ENCODE data around the gene OSBPL10. TPM values are rescaled to one million over a fixed set of nuclear protein-coding genes. Genes with fewer than 3 reads are reported as not detected.

OSBPL10 gene
- total and polyA plus RNA-seq, 2 of the 8 experiments (the other 6 are each of a cell fraction or from before 2014, with no cell fraction given): 26.2 to 86.7 TPM

DNA sequence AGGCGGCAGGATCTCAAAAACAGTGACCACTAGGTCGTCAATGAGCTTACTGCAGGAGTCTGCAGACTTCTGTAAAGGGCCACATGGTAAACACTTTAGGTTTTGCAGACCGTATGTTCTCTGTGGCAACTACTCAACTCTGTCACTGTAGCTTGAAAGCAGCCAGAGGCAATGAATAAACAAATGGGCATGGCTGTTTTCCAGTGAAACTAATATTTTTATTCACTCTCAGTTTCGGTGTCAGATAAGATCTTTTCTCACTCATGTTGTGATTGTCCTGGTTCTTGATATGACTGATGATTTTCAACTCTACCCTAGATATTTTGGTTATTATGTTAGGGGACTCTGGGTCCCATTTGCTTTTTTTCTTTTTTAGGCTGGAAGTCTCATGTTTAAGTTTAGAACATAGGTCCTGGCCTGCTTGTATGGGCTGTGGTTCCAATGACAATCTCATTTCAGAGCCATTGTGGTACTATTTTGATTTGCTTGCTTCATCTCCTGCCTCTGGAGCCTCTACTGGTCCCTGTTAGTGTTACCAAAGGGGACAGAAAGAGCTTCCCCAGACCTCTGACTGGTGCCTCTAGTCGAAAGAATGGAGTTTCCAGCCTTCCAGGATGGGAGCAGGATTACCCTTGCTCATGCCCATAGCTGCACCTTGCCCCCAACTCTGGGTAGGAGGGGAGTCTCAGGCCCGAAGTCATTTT, 226.3 kb downstream of the OSBPL10 start:
- Histone ChIP-seq H3K9me3 (ENCODE audit: insufficient read depth in 2 of 2, low read depth in 1 of 2, low read length in 1 of 2) (no peaks in the 10 kb centered on the region; a peak in 1 of 4 replicates), H3K79me2 (ENCODE audit: control insufficient read depth in 1 of 2, insufficient read depth in 2 of 2, low read length in 2 of 2) (peaks cover 0 to 14% of the 10 kb centered on the region in 2 experiments; a peak in 1 of 4 replicates), H2BK20ac (ENCODE audit: low read length) (no peak overlapping the region), H3K27me3 (replicated peaks in 1 of 4; ENCODE audit: control insufficient read depth in 3 of 4, extremely low read depth in 1 of 4, insufficient read depth in 3 of 4, low read length in 3 of 4) (no peaks in the 10 kb centered on the region), H2AFZ (ENCODE audit: low read length) (no peak overlapping the region), H2BK12ac (ENCODE audit: low read depth, low read length) (no peak overlapping the region), H4K5ac (ENCODE audit: insufficient read length, low read depth, low read length) (no peak overlapping the region), H3K79me1 (ENCODE audit: low read depth, low read length) (no peaks in the 10 kb centered on the region), H3K4ac (replicated peaks; ENCODE audit: insufficient read length, low read depth, low read length) (no peak overlapping the region), H3K18ac (ENCODE audit: extremely low read depth, low read length) (no peak overlapping the region), H3K56ac (replicated peaks; ENCODE audit: insufficient read length, low read depth, low read length) (no peak overlapping the region), H3K9ac (replicated peaks in 1 of 4; ENCODE audit: extremely low read depth in 1 of 4, low read depth in 3 of 4, low read length in 3 of 4) (no peak overlapping the region), H3K36me3 (ENCODE audit: control insufficient read depth in 2 of 4, insufficient read depth in 4 of 4, low read length in 3 of 4) (peaks cover 0 to 3% (median 0%) of the 10 kb centered on the region in 4 experiments; a peak in 3 of 8 replicates), H2BK15ac (ENCODE audit: low read length) (no peak overlapping the region), H2AK5ac (ENCODE audit: low read depth, low read length) (no peak overlapping the region), H3K23ac (ENCODE audit: insufficient read length) (no peak overlapping the region), H3K27ac (ENCODE audit: low read depth, low read length) (no peak overlapping the region), H2BK5ac (ENCODE audit: low read depth, low read length) (no peak overlapping the region), H2BK120ac (replicated peaks; ENCODE audit: low read depth, low read length) (no peak overlapping the region), H3K4me3 (ENCODE audit: extremely low read depth in 1 of 4, insufficient read depth in 2 of 4, low read depth in 3 of 4, low read length in 4 of 4) (no peak overlapping the region), H3K23me2 (ENCODE audit: low read depth, low read length) (no peaks in the 10 kb centered on the region), H3K14ac (ENCODE audit: insufficient read length) (no peak overlapping the region), H3K4me2 (ENCODE audit: insufficient read depth in 1 of 2, low read depth in 2 of 2, low read length in 2 of 2) (no peak overlapping the region), H4K91ac (replicated peaks; ENCODE audit: insufficient read length, low read length) (no peak overlapping the region), H3K4me1 (replicated peaks in 1 of 4; ENCODE audit: control insufficient read depth in 3 of 4, insufficient read depth in 4 of 4, low read length in 3 of 4) (peaks cover 0 to 6% (median 3%) of the 10 kb centered on the region in 4 experiments; a peak in 2 of 7 replicates), H4K20me1 (replicated peaks in 1 of 2; ENCODE audit: control insufficient read depth in 1 of 2, insufficient read depth in 2 of 2, low read length in 2 of 2) (peaks cover 0 to 2% of the 10 kb centered on the region in 2 experiments), H4K8ac (ENCODE audit: extremely low read depth, insufficient read depth, low read length) (no peak overlapping the region)
- DNase-seq (ENCODE audit: low read depth in 1 of 2, low spot score in 2 of 2): no peak
- ChIA-PET POLR2A (ENCODE audit: partially characterized antibody) (no interaction called here), CTCF (ENCODE audit: partially characterized antibody) (interaction anchor here (1.0 kb wide), 1 partner anchor 12 kb away, joined by 5 read pairs; no protein-coding TSS in a partner anchor)
- 86% methylated on average over 6 of the region's 6 CpGs; no CpG with 5 or more reads in 1 of the 2 experiments for WGBS, 2 experiments (ENCODE audit: extremely low coverage in 1 of 2, insufficient coverage in 1 of 2, insufficient read length in 1 of 2, insufficient replicate concordance in 2 of 2, low coverage in 1 of 2, low lambda C conversion rate in 2 of 2, missing lambda C conversion rate in 1 of 2)
- FAIRE-seq: no peak
- TF ChIP-seq RNF2 (IDR thresholded peaks at IDR 0.05; ENCODE audit: borderline replicate concordance, low read depth, low read length, missing control alignments, poor library complexity, severe bottlenecking): no peak
- TF ChIP-seq, protein P1, sequence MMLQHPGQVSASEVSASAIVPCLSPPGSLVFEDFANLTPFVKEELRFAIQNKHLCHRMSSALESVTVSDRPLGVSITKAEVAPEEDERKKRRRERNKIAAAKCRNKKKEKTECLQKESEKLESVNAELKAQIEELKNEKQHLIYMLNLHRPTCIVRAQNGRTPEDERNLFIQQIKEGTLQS (IDR thresholded peaks at IDR 0.05; ENCODE audit: insufficient read depth, low read depth, low read length): no peak
- no peak for TF ChIP-seq CHD2 (IDR thresholded peaks at IDR 0.05; ENCODE audit: low read length)
- no peak for TF ChIP-seq CBX8 (IDR thresholded peaks at IDR 0.05; ENCODE audit: borderline replicate concordance, low read depth, low read length)
- no peak for TF ChIP-seq KDM5A (IDR thresholded peaks at IDR 0.05; ENCODE audit: low read length)
- no peak for TF ChIP-seq EGR1 (IDR thresholded peaks at IDR 0.05; ENCODE audit: borderline replicate concordance, low read depth, low read length)
